ENCODE data around the gene AP2B1. TPM values are rescaled to one million over a fixed set of nuclear protein-coding genes. Genes with fewer than 3 reads are reported as not detected.
A peak's percentile ranks its signal among the peaks of the same experiment; 100 is the strongest.

AP2B1 gene
- total and polyA plus RNA-seq, 9 of the 15 experiments (the other 6 are each of a cell fraction or from before 2014, with no cell fraction given) = 60.1 to 287 (median 105) TPM

GRCh38 chr17:35764123-35764991 lies 177.2 kb downstream of the AP2B1 start (continued):
- TF ChIP-seq, protein P1, sequence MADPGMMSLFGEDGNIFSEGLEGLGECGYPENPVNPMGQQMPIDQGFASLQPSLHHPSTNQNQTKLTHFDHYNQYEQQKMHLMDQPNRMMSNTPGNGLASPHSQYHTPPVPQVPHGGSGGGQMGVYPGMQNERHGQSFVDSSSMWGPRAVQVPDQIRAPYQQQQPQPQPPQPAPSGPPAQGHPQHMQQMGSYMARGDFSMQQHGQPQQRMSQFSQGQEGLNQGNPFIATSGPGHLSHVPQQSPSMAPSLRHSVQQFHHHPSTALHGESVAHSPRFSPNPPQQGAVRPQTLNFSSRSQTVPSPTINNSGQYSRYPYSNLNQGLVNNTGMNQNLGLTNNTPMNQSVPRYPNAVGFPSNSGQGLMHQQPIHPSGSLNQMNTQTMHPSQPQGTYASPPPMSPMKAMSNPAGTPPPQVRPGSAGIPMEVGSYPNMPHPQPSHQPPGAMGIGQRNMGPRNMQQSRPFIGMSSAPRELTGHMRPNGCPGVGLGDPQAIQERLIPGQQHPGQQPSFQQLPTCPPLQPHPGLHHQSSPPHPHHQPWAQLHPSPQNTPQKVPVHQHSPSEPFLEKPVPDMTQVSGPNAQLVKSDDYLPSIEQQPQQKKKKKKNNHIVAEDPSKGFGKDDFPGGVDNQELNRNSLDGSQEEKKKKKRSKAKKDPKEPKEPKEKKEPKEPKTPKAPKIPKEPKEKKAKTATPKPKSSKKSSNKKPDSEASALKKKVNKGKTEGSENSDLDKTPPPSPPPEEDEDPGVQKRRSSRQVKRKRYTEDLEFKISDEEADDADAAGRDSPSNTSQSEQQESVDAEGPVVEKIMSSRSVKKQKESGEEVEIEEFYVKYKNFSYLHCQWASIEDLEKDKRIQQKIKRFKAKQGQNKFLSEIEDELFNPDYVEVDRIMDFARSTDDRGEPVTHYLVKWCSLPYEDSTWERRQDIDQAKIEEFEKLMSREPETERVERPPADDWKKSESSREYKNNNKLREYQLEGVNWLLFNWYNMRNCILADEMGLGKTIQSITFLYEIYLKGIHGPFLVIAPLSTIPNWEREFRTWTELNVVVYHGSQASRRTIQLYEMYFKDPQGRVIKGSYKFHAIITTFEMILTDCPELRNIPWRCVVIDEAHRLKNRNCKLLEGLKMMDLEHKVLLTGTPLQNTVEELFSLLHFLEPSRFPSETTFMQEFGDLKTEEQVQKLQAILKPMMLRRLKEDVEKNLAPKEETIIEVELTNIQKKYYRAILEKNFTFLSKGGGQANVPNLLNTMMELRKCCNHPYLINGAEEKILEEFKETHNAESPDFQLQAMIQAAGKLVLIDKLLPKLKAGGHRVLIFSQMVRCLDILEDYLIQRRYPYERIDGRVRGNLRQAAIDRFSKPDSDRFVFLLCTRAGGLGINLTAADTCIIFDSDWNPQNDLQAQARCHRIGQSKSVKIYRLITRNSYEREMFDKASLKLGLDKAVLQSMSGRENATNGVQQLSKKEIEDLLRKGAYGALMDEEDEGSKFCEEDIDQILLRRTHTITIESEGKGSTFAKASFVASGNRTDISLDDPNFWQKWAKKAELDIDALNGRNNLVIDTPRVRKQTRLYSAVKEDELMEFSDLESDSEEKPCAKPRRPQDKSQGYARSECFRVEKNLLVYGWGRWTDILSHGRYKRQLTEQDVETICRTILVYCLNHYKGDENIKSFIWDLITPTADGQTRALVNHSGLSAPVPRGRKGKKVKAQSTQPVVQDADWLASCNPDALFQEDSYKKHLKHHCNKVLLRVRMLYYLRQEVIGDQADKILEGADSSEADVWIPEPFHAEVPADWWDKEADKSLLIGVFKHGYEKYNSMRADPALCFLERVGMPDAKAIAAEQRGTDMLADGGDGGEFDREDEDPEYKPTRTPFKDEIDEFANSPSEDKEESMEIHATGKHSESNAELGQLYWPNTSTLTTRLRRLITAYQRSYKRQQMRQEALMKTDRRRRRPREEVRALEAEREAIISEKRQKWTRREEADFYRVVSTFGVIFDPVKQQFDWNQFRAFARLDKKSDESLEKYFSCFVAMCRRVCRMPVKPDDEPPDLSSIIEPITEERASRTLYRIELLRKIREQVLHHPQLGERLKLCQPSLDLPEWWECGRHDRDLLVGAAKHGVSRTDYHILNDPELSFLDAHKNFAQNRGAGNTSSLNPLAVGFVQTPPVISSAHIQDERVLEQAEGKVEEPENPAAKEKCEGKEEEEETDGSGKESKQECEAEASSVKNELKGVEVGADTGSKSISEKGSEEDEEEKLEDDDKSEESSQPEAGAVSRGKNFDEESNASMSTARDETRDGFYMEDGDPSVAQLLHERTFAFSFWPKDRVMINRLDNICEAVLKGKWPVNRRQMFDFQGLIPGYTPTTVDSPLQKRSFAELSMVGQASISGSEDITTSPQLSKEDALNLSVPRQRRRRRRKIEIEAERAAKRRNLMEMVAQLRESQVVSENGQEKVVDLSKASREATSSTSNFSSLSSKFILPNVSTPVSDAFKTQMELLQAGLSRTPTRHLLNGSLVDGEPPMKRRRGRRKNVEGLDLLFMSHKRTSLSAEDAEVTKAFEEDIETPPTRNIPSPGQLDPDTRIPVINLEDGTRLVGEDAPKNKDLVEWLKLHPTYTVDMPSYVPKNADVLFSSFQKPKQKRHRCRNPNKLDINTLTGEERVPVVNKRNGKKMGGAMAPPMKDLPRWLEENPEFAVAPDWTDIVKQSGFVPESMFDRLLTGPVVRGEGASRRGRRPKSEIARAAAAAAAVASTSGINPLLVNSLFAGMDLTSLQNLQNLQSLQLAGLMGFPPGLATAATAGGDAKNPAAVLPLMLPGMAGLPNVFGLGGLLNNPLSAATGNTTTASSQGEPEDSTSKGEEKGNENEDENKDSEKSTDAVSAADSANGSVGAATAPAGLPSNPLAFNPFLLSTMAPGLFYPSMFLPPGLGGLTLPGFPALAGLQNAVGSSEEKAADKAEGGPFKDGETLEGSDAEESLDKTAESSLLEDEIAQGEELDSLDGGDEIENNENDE (IDR thresholded peaks at IDR 0.05; ENCODE audit: low read depth, low read length) = no peak
- TF ChIP-seq EHMT2 (IDR thresholded peaks at IDR 0.05) = no peak
- TF ChIP-seq SUPT5H (IDR thresholded peaks at IDR 0.05) = no peak
- TF ChIP-seq CREBBP (IDR thresholded peaks at IDR 0.05; ENCODE audit: low read depth, low read length) = no peak
- TF ChIP-seq ESRRA (IDR thresholded peaks at IDR 0.05; ENCODE audit: borderline replicate concordance, low read depth) = peak; percentile 63
- TF ChIP-seq BMI1 (IDR thresholded peaks at IDR 0.05; ENCODE audit: low read length) = no peak
- TF ChIP-seq ZNF12 (CRISPR knock-in tag; IDR thresholded peaks at IDR 0.05) = no peak
- TF ChIP-seq KDM2B (CRISPR knock-in tag; IDR thresholded peaks at IDR 0.05) = peak; percentile 18; the same call in 1 of the 2 replicates
- no peak for TF ChIP-seq BRCA1 (IDR thresholded peaks at IDR 0.05)
- TF ChIP-seq BRCA1 (CRISPR knock-in tag; IDR thresholded peaks at IDR 0.05) = no peak
- TF ChIP-seq HDAC8 (tag; IDR thresholded peaks at IDR 0.05) = 0 out of 2 replicates have a peak, but pooled peaks have one; percentile 57
- no peak for TF ChIP-seq CEBPG (CRISPR knock-in tag; IDR thresholded peaks at IDR 0.05)
- no peak for TF ChIP-seq CEBPG (tag; conservative IDR thresholded peaks at IDR 0.05 in 1 of 2, IDR thresholded peaks at IDR 0.05 in 1 of 2)
- TF ChIP-seq IRF1 (CRISPR knock-in tag; IDR thresholded peaks at IDR 0.05; ENCODE audit: borderline replicate concordance) = no peak

All from K562 (cell line).